Fibroblast of the aortic adventitia (primary cell): Measurements from ENCODE around the gene MMAB. TPM values are rescaled to one million over a fixed set of nuclear protein-coding genes. Genes with fewer than 3 reads are reported as not detected.

Experiments
- DNase-seq: peaks from one replicate; pipeline ENCODE4 v3.0.0-alpha.2; 2010; ENCODE audit warnings: low read depth
- H3K4me3 ChIP-seq: 2 replicates; pipeline ENCODE4 v1.5.1; 2011; ENCODE audit warnings: low read depth, mild to moderate bottlenecking, control low read depth, low read length, moderate library complexity
- CTCF ChIP-seq: IDR thresholded peaks from 2 replicates; pipeline ENCODE4 v1.5.1; 2011; ENCODE audit warnings: mild to moderate bottlenecking, low read length, control low read depth, inconsistent platforms; ENCODE audit not compliant: insufficient read depth
- total RNA-seq: library from RNA; depleted of rRNA; stranded (reverse); fragments of >200 nt; gene quantifications from 2 replicates; pipeline ENCODE4 v1.2.3, GENCODE V29; 2012; ENCODE audit warnings: low replicate concordance

The MMAB gene
- total RNA-seq, 1 donor, result 22.0 TPM

- TF ChIP-seq CTCF, result no peak
- no peak for DNase-seq
- H3K4me3 ChIP-seq, result no peak overlapping the region
Measured at GRCh38 chr12:109580684-109581333, 7.5 kb upstream of the MMAB start.

GRCh38 chr12:109580272-109580671 lies 7.0 kb upstream of the MMAB start:
- no peak for TF ChIP-seq CTCF
- DNase-seq, result no peak
- no peak overlapping the region for H3K4me3 ChIP-seq

GRCh38 chr12:109579639-109580038 lies 6.3 kb upstream of the MMAB start:
- TF ChIP-seq CTCF, result no peak
- DNase-seq, result no peak
- H3K4me3 ChIP-seq, result no peak overlapping the region

GRCh38 chr12:109578330-109578927 lies 5.1 kb upstream of the MMAB start:
- no peak for TF ChIP-seq CTCF
- H3K4me3 ChIP-seq, result no peak overlapping the region
- DNase-seq, result no peak

GRCh38 chr12:109577311-109577710 lies 4.0 kb upstream of the MMAB start:
- DNase-seq, result no peak
- no peak for TF ChIP-seq CTCF
- no peak overlapping the region for H3K4me3 ChIP-seq

- no peak for TF ChIP-seq CTCF
- no peak for DNase-seq
- H3K4me3 ChIP-seq, result no peak overlapping the region
Measured at GRCh38 chr12:109575683-109576082, 2.4 kb upstream of the MMAB start.

- TF ChIP-seq CTCF, result no peak
- H3K4me3 ChIP-seq, result peak overlapping the region; percentile 92
- DNase-seq, result no peak
Measured at GRCh38 chr12:109573914-109574244, 575 bp upstream of the MMAB start.
